K562 (cell line): ENCODE results near the gene HIVEP2. TPM values are rescaled to one million over a fixed set of nuclear protein-coding genes. Genes with fewer than 3 reads are reported as not detected.
A peak's percentile ranks its signal among the peaks of the same experiment; 100 is the strongest.

ENCODE experiments used
- ATAC-seq: fragments of 200-7000 bp; cut with Tn5 transposase; 3 replicates; pipeline ENCODE4 v1.9.1; 2020; ENCODE audit warnings: moderate library complexity
- BruUV-seq: library from RNA; stranded (reverse); fragments of 400-500 nt; replicated peaks from 2 replicates; lab custom pipeline; 2021; lab: Mats Ljungman, UMichigan
- CTCF ChIA-PET: fragments of 300-600 bp; formaldehyde crosslinking; extraction: SDS; loops from one replicate; lab custom pipeline; 2021; ENCODE audit warnings: low intra/inter-chr PET ratio; lab: Yijun Ruan, JAX
- POLR2A ChIA-PET: fragments of 300-600, 350-650 bp; sonication (Branson Sonifier 250); formaldehyde crosslinking; extraction: SDS; loops from one replicate; lab custom pipeline; 2021; ENCODE audit warnings: antibody characterized with exemption, inconsistent platforms; lab: Yijun Ruan, JAX
- DNase-seq, 4 experiments: peaks; one replicate each; pipeline versions ENCODE4 v3.0.0 to v3.0.0-alpha.2; 2011 to 2018; ENCODE audit warnings: low spot score in 3 of 4, mixed read lengths in 3 of 4; ENCODE audit errors: extremely low read depth in 1 of 4
- FAIRE-seq: peaks from 2 replicates; lab custom pipeline; 2011; peaks lifted over from hg19 to GRCh38; lab: Jason Lieb, UNC
- H2AFZ ChIP-seq: 2 replicates; pipeline ENCODE4 v1.6.0; 2011; ENCODE audit warnings: low read depth, low read length, control low read depth, inconsistent platforms
- H3K27ac ChIP-seq: fragments of 200-600 bp; 3 replicates; pipeline ENCODE4 v1.8.0; 2011; ENCODE audit warnings: low read depth, mild to moderate bottlenecking, control low read depth, inconsistent platforms, low read length, moderate library complexity, mixed read lengths; ENCODE audit errors: extremely low read depth
- H3K27me3 ChIP-seq, 2 experiments: fragments of 300-600 bp in 1 of 2; 2 replicates in 1 of 2; 3 replicates in 1 of 2; pipeline versions ENCODE4 v1.6.0 to v1.8.0; 2011; ENCODE audit warnings: inconsistent platforms in 2 of 2, low read length in 2 of 2, mild to moderate bottlenecking in 1 of 2, mixed read lengths in 1 of 2, moderate library complexity in 1 of 2; ENCODE audit not compliant: control insufficient read depth in 2 of 2, insufficient read depth in 2 of 2
- H3K36me3 ChIP-seq: fragments of 300-600 bp; 3 replicates; pipeline ENCODE4 v1.8.0; 2011; ENCODE audit warnings: mild to moderate bottlenecking, low read length, inconsistent platforms; ENCODE audit not compliant: control insufficient read depth, insufficient read depth
- H3K4me1 ChIP-seq, 2 experiments: fragments of 200-600 bp in 1 of 2; replicated peaks in 1 of 2; 2 replicates in 1 of 2; 3 replicates in 1 of 2; pipeline versions ENCODE4 v1.5.1 to v1.8.0; 2011; ENCODE audit warnings: inconsistent platforms in 2 of 2, low read length in 2 of 2, mild to moderate bottlenecking in 1 of 2, mixed read lengths in 1 of 2, moderate library complexity in 1 of 2; ENCODE audit not compliant: control insufficient read depth in 2 of 2, insufficient read depth in 2 of 2
- H3K4me2 ChIP-seq: 2 replicates; pipeline ENCODE4 v1.6.1; 2011; ENCODE audit warnings: low read length, control low read depth, inconsistent platforms, mixed read lengths; ENCODE audit not compliant: insufficient read depth
- H3K4me3 ChIP-seq: fragments of 200-600 bp; sonication (generic), shearing (Covaris generic); 2 replicates; pipeline ENCODE4 v1.5.1; 2016; ENCODE audit warnings: control low read depth, inconsistent platforms
- H3K79me2 ChIP-seq: fragments of 200-600 bp; 3 replicates; pipeline ENCODE4 v1.8.0; 2011; ENCODE audit warnings: low read length, inconsistent platforms; ENCODE audit not compliant: control insufficient read depth, insufficient read depth
- H3K9ac ChIP-seq, 2 experiments: 2 replicates each; pipeline versions ENCODE4 v1.6.0 to v1.6.1; 2011; ENCODE audit warnings: low read depth in 2 of 2, low read length in 2 of 2, control low read depth in 1 of 2, inconsistent platforms in 1 of 2, mild to moderate bottlenecking in 1 of 2, mixed read lengths in 1 of 2; ENCODE audit not compliant: insufficient read depth in 1 of 2
- H3K9me1 ChIP-seq: one replicate; pipeline ENCODE4 v1.6.0; 2011; ENCODE audit warnings: inconsistent platforms, mild to moderate bottlenecking, low read length, moderate library complexity; ENCODE audit not compliant: control insufficient read depth, insufficient read depth
- H3K9me3 ChIP-seq: replicated peaks from 2 replicates; pipeline ENCODE4 v1.5.1; 2011; ENCODE audit warnings: low read depth, low read length, inconsistent platforms; ENCODE audit not compliant: control insufficient read depth, insufficient read depth
- H4K20me1 ChIP-seq: replicated peaks from 2 replicates; pipeline ENCODE4 v1.6.1; 2011; ENCODE audit warnings: low read length, inconsistent platforms, mixed read lengths; ENCODE audit not compliant: control insufficient read depth, insufficient read depth
- FOXJ2 ChIP-seq: fragments of 200-800 bp; sonication (Bioruptor generic); IDR thresholded peaks from 2 replicates; pipeline ENCODE4 v1.6.1; 2016; ENCODE audit warnings: missing genetic modification characterization, missing compliant biosample characterization
- KDM2B ChIP-seq: fragments of 250-450 bp; sonication (Bioruptor Pico); IDR thresholded peaks from 2 replicates; pipeline ENCODE4 v1.8.0; 2021; ENCODE audit warnings: mild to moderate bottlenecking, moderate library complexity
- RBM14 ChIP-seq: fragments of 200-400 bp; formaldehyde crosslinking; IDR thresholded peaks from 2 replicates; pipeline ENCODE4 v1.6.1; 2018; ENCODE audit warnings: low read depth, mild to moderate bottlenecking, low read length, moderate library complexity, borderline replicate concordance; ENCODE audit not compliant: insufficient read depth
- ZBTB1 ChIP-seq: sonication (generic); formaldehyde crosslinking; IDR thresholded peaks from 2 replicates; pipeline ENCODE4 v1.8.1; 2023; ENCODE audit warnings: missing genetic modification reagents, low read depth, mild to moderate bottlenecking, borderline replicate concordance
- ZMIZ1 ChIP-seq, 2 experiments: fragments of 150-350 bp in 1 of 2; IDR thresholded peaks; 2 replicates each; pipeline ENCODE4 v1.6.1; 2012 to 2016; ENCODE audit warnings: low read depth in 2 of 2, low read length in 2 of 2, mild to moderate bottlenecking in 1 of 2, moderate library complexity in 1 of 2
- ZNF146 ChIP-seq: IDR thresholded peaks from one replicate; pipeline ENCODE4 v1.6.1; 2018; ENCODE audit warnings: missing compliant biosample characterization; ENCODE audit not compliant: unreplicated experiment
- WGBS: fragments of 100-300 bp; shearing (Covaris generic); methylation state at CpG from one replicate; pipeline ENCODE4 v1.1.6; 2016; ENCODE audit warnings: low coverage, mixed read lengths; ENCODE audit not compliant: insufficient coverage; ENCODE audit errors: missing lambda C conversion rate; 5-methylcytosine and 5-hydroxymethylcytosine counted together
- in situ Hi-C: fragments of 300-500 bp; cut with MboI; formaldehyde crosslinking; loops from 4 replicates; pipeline ENCODE4 v1.15.0; 2018; ENCODE audit warnings: inconsistent platforms, mixed read lengths
- intact Hi-C: fragments of 100-400 bp; cut with micrococcal nuclease; formaldehyde crosslinking; loops from 2 replicates; pipeline ENCODE4 v1.14.2; 2022
- polyA plus RNA-seq, 8 experiments: library from polyadenylated mRNA; depleted of rRNA in 4 of 8; stranded (reverse) in 5 of 8; unstranded in 3 of 8; fragments of >200 nt; fragmentation: Nextera tagmentation in 2 of 8; fragmentation: Illumina TruSeq in 1 of 8; extraction: Ambion mirVana in 2 of 8; extraction: Trizol in 1 of 8; gene quantifications; 2 replicates each; pipeline versions ENCODE4 v1.2.1 to v1.2.3, GENCODE V29; 2011 to 2014; ENCODE audit warnings: inconsistent platforms in 1 of 8, missing spikeins in 1 of 8
- total RNA-seq, 7 experiments: library from RNA; depleted of rRNA in 6 of 7; stranded (reverse); fragments of >200 nt in 6 of 7; fragmentation: Illumina TruSeq in 2 of 7; extraction: Trizol in 2 of 7; gene quantifications; 2 replicates each; pipeline versions ENCODE4 v1.2.1 to v1.2.3, GENCODE V29; 2011 to 2021; ENCODE audit warnings: low replicate concordance in 1 of 7
- TF ChIP-seq, protein P1 (sequence below): fragments of 250-450 bp; sonication (Bioruptor Pico); IDR thresholded peaks from 2 replicates; pipeline ENCODE4 v1.9.0; 2021; ENCODE audit warnings: mild to moderate bottlenecking
- TF ChIP-seq, protein P2 (sequence below), 3 experiments: fragments of 200-800 bp in 1 of 3; fragments of 250-450 bp in 1 of 3; fragments of 450-650 bp in 1 of 3; sonication (Bioruptor Pico) in 1 of 3; sonication (Bioruptor generic) in 1 of 3; formaldehyde crosslinking in 1 of 3; IDR thresholded peaks; 2 replicates each; pipeline versions ENCODE4 v1.6.1 to v1.8.0; 2016 to 2022; ENCODE audit warnings: mild to moderate bottlenecking in 2 of 3, missing genetic modification characterization in 2 of 3, missing compliant biosample characterization in 1 of 3, moderate library complexity in 1 of 3
- TF ChIP-seq, protein P3 (sequence below), 2 experiments: fragments of 250-450 bp in 1 of 2; fragments of 450-650 bp in 1 of 2; sonication (Bioruptor Pico) in 1 of 2; IDR thresholded peaks; 2 replicates each; pipeline versions ENCODE4 v1.6.1 to v1.8.0; 2016 to 2021; ENCODE audit warnings: mild to moderate bottlenecking in 2 of 2, moderate library complexity in 2 of 2, missing compliant biosample characterization in 1 of 2, missing genetic modification characterization in 1 of 2

Gene HIVEP2
- total and polyA plus RNA-seq, 9 of the 15 experiments (the other 6 are each of a cell fraction or from before 2014, with no cell fraction given), result under 0.01 to 1.2 (median 0.31) TPM

GRCh38 chr6:142946181-142946923 is 1.4 kb upstream of the HIVEP2 start:
- no peak for FAIRE-seq
- Histone ChIP-seq H3K4me3 (peak overlapping the region; percentile 51), H3K9me3 (no peaks in the 10 kb centered on the region), H3K4me2 (peak overlapping the region; percentile 91), H3K4me1 (peaks cover 8 to 36% of the 10 kb centered on the region in 2 experiments; a peak in 3 of 5 replicates), H4K20me1 (no peaks in the 10 kb centered on the region), H2AFZ (peak overlapping the region; percentile 87), H3K36me3 (no peaks in the 10 kb centered on the region), H3K9ac (peak overlapping the region in 1 of 2 experiments; percentile 88; a peak in 2 of 4 replicates), H3K79me2 (no peaks in the 10 kb centered on the region), H3K27me3 (peaks cover 25 to 41% of the 10 kb centered on the region in 2 experiments), H3K9me1 (no peaks in the 10 kb centered on the region), H3K27ac (no peak overlapping the region)
- POLR2A ChIA-PET, result interaction anchor here (0.6 kb wide), 1 partner anchor 72 kb away, joined by 4 read pairs; no protein-coding TSS in a partner anchor
- no TSS peak for BruUV-seq
- DNase-seq, result peak; percentile 70 to 83 (median 76)
- in situ Hi-C loops, result no loop called here
- ATAC-seq, result peak; percentile 70
- WGBS, result 1% methylated on average over 34 of the region's 62 CpGs
- CTCF ChIA-PET, result no interaction called here
- intact Hi-C loops, result loop anchor here (10.0 kb wide), 1 partner anchor 218 kb away; no protein-coding TSS in a partner anchor
- no peak for TF ChIP-seq FOXJ2 (tag)
- TF ChIP-seq ZMIZ1 (IDR thresholded peaks at IDR 0.05; ENCODE audit: low read depth in 2 of 2, low read length in 2 of 2), result no peak
- TF ChIP-seq, protein P1, sequence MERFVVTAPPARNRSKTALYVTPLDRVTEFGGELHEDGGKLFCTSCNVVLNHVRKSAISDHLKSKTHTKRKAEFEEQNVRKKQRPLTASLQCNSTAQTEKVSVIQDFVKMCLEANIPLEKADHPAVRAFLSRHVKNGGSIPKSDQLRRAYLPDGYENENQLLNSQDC, result no peak
- TF ChIP-seq ZNF146 (CRISPR knock-in tag), result no peak
- TF ChIP-seq, protein P2, sequence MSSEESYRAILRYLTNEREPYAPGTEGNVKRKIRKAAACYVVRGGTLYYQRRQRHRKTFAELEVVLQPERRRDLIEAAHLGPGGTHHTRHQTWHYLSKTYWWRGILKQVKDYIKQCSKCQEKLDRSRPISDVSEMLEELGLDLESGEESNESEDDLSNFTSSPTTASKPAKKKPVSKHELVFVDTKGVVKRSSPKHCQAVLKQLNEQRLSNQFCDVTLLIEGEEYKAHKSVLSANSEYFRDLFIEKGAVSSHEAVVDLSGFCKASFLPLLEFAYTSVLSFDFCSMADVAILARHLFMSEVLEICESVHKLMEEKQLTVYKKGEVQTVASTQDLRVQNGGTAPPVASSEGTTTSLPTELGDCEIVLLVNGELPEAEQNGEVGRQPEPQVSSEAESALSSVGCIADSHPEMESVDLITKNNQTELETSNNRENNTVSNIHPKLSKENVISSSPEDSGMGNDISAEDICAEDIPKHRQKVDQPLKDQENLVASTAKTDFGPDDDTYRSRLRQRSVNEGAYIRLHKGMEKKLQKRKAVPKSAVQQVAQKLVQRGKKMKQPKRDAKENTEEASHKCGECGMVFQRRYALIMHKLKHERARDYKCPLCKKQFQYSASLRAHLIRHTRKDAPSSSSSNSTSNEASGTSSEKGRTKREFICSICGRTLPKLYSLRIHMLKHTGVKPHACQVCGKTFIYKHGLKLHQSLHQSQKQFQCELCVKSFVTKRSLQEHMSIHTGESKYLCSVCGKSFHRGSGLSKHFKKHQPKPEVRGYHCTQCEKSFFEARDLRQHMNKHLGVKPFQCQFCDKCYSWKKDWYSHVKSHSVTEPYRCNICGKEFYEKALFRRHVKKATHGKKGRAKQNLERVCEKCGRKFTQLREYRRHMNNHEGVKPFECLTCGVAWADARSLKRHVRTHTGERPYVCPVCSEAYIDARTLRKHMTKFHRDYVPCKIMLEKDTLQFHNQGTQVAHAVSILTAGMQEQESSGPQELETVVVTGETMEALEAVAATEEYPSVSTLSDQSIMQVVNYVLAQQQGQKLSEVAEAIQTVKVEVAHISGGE (CRISPR knock-in tag; IDR thresholded peaks at IDR 0.05), result no peak
- no peak for TF ChIP-seq RBM14
- TF ChIP-seq KDM2B (CRISPR knock-in tag), result no peak
- no peak; the same call in 1 of the 2 replicates for TF ChIP-seq ZBTB1 (CRISPR knock-in tag)
- TF ChIP-seq, protein P3, sequence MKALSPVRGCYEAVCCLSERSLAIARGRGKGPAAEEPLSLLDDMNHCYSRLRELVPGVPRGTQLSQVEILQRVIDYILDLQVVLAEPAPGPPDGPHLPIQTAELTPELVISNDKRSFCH (CRISPR knock-in tag; IDR thresholded peaks at IDR 0.05), result no peak
- TF ChIP-seq, protein P3 (tag; IDR thresholded peaks at IDR 0.05), result no peak
